ENCODE data around the gene NUDT2. TPM values are rescaled to one million over a fixed set of nuclear protein-coding genes. Genes with fewer than 3 reads are reported as not detected.

NUDT2 gene
- polyA plus RNA-seq, 1 experiment, result 39.5 TPM

GRCh38 chr9:34341659-34342295 is 12.4 kb downstream of the NUDT2 start:
- Histone ChIP-seq H3K36me3 (ENCODE audit: control insufficient read depth, insufficient read depth, low read length) (peaks cover 12% of the 10 kb centered on the region), H3K4me3 (ENCODE audit: low read depth, low read length) (no peak overlapping the region), H3K27me3 (ENCODE audit: control insufficient read depth, insufficient read depth, low read length) (no peaks in the 10 kb centered on the region)
- TF ChIP-seq CTCF (IDR thresholded peaks at IDR 0.05; ENCODE audit: insufficient read depth, low read depth, low read length), result no peak
- ChIA-PET POLR2A (no interaction called here), CTCF (interaction anchor here (0.6 to 1.1 kb wide), 2 partner anchors 89 to 250 kb away, joined by 3 to 4 read pairs; no protein-coding TSS in a partner anchor)
- DNase-seq (ENCODE audit: low read depth), result no peak

- no peak overlapping the region for H3K4me3 ChIP-seq (ENCODE audit: low read depth, low read length)
- peaks cover 14% of the 10 kb centered on the region for H3K36me3 ChIP-seq (ENCODE audit: control insufficient read depth, insufficient read depth, low read length)
- POLR2A ChIA-PET, result no interaction called here
- TF ChIP-seq CTCF (IDR thresholded peaks at IDR 0.05; ENCODE audit: insufficient read depth, low read depth, low read length), result no peak
- CTCF ChIA-PET, result no interaction called here
- no peaks in the 10 kb centered on the region for H3K27me3 ChIP-seq (ENCODE audit: control insufficient read depth, insufficient read depth, low read length)
- no peak for DNase-seq (ENCODE audit: low read depth)
These were observed 13.7 kb downstream of the NUDT2 start for GRCh38 chr9:34343090-34343489.

GRCh38 chr9:34343605-34344004 is 14.2 kb downstream of the NUDT2 start:
- ChIA-PET POLR2A (no interaction called here), CTCF (no interaction called here)
- H3K36me3 ChIP-seq (ENCODE audit: control insufficient read depth, insufficient read depth, low read length), result peaks cover 13% of the 10 kb centered on the region
- H3K27me3 ChIP-seq (ENCODE audit: control insufficient read depth, insufficient read depth, low read length), result no peaks in the 10 kb centered on the region
- no peak for DNase-seq (ENCODE audit: low read depth)
- no peak overlapping the region for H3K4me3 ChIP-seq (ENCODE audit: low read depth, low read length)
- no peak for TF ChIP-seq CTCF (IDR thresholded peaks at IDR 0.05; ENCODE audit: insufficient read depth, low read depth, low read length)

GRCh38 chr9:34346873-34347799 is 17.8 kb downstream of the NUDT2 start:
- Histone ChIP-seq H3K4me3 (ENCODE audit: low read depth, low read length) (no peak overlapping the region), H3K36me3 (ENCODE audit: control insufficient read depth, insufficient read depth, low read length) (peaks cover 1% of the 10 kb centered on the region; the same call in 1 of the 2 replicates), H3K27me3 (ENCODE audit: control insufficient read depth, insufficient read depth, low read length) (no peaks in the 10 kb centered on the region)
- ChIA-PET POLR2A (no interaction called here), CTCF (interaction anchor here (1.1 to 1.5 kb wide), 2 partner anchors 25 to 30 kb away, joined by 3 read pairs; partner anchors contain the start of gene MYORG)
- TF ChIP-seq CTCF (IDR thresholded peaks at IDR 0.05; ENCODE audit: insufficient read depth, low read depth, low read length), result no peak
- no peak for DNase-seq (ENCODE audit: low read depth)

GRCh38 chr9:34347800-34348158 is 18.4 kb downstream of the NUDT2 start:
- ChIA-PET POLR2A (no interaction called here), CTCF (interaction anchor here (1.1 to 1.6 kb wide), 2 partner anchors 15 to 29 kb away, joined by 3 to 5 read pairs; partner anchors contain the start of gene MYORG)
- Histone ChIP-seq H3K4me3 (ENCODE audit: low read depth, low read length) (no peak overlapping the region), H3K27me3 (ENCODE audit: control insufficient read depth, insufficient read depth, low read length) (no peaks in the 10 kb centered on the region), H3K36me3 (ENCODE audit: control insufficient read depth, insufficient read depth, low read length) (peaks cover 1% of the 10 kb centered on the region; the same call in 1 of the 2 replicates)
- no peak for TF ChIP-seq CTCF (IDR thresholded peaks at IDR 0.05; ENCODE audit: insufficient read depth, low read depth, low read length)
- DNase-seq (ENCODE audit: low read depth), result no peak
